ENCODE data around the gene MRM3.
"Not testable (repeated sequence)": the region's sequence is repeated elsewhere in the genome, so short reads cannot be mapped to it uniquely, and the experiment has no call there.

- not testable (repeated sequence) for TF ChIP-seq POLR2A (IDR thresholded peaks at IDR 0.05); CTCF (IDR thresholded peaks at IDR 0.05 in 8 of 11, conservative IDR thresholded peaks at IDR 0.05 in 3 of 11); POLR2AphosphoS5 (IDR thresholded peaks at IDR 0.05)
Measured at GRCh38 chr17:748604-749003, 33.5 kb upstream of the MRM3 start.

All from spleen (tissue), 7 donors.